ENCODE measurements around the gene CBS.
"Not testable (repeated sequence)": the region's sequence is repeated elsewhere in the genome, so short reads cannot be mapped to it uniquely, and the experiment has no call there.

GRCh38 chr21:43114483-43114882, 38.8 kb upstream of the CBS start:
- TF ChIP-seq, protein P1, sequence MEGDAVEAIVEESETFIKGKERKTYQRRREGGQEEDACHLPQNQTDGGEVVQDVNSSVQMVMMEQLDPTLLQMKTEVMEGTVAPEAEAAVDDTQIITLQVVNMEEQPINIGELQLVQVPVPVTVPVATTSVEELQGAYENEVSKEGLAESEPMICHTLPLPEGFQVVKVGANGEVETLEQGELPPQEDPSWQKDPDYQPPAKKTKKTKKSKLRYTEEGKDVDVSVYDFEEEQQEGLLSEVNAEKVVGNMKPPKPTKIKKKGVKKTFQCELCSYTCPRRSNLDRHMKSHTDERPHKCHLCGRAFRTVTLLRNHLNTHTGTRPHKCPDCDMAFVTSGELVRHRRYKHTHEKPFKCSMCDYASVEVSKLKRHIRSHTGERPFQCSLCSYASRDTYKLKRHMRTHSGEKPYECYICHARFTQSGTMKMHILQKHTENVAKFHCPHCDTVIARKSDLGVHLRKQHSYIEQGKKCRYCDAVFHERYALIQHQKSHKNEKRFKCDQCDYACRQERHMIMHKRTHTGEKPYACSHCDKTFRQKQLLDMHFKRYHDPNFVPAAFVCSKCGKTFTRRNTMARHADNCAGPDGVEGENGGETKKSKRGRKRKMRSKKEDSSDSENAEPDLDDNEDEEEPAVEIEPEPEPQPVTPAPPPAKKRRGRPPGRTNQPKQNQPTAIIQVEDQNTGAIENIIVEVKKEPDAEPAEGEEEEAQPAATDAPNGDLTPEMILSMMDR (IDR thresholded peaks at IDR 0.05), result not testable (repeated sequence)
- not testable (repeated sequence) for TF ChIP-seq POLR2AphosphoS5, POLR2A (IDR thresholded peaks at IDR 0.05)

Data from gastroesophageal sphincter (tissue), 3 donors.